ENCODE data around the gene SPAG9. TPM values are rescaled to one million over a fixed set of nuclear protein-coding genes. Genes with fewer than 3 reads are reported as not detected.

The SPAG9 gene
- total RNA-seq, 2 donors from 2014 or later, result 77.0 to 85.8 TPM

DNA sequence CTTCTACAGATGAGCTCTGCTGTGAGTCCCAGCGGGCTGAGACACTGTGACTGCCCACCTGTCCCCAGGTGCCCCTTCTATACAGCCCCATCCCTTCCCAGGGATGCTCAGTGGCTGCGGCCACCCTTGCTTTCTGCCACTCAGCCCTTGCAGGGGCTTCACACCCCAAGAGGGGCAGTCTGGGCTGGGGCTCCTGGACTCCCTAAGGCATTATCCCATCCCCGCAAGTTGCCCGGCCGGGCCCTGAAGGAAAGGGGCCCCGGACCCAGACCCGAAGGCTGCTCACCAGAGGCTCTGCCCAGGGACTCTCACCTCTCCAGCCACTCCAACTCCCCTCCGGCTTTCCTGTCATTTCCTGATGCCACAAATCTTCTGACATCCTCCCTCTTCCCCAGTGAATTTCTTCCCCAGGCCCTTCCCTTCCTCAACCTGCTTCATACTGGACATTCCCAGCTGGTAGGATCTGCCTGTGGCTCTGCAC lies 166.0 kb downstream of the SPAG9 start:
- no peak overlapping the region for H3K4me3 Mint-ChIP-seq
- no peaks in the 10 kb centered on the region for H3K27me3 Mint-ChIP-seq
- H3K36me3 Mint-ChIP-seq (ENCODE audit: low read depth), result no peaks in the 10 kb centered on the region
- DNase-seq (no peak), ATAC-seq (no peak)
- H3K9me3 ChIP-seq (ENCODE audit: control insufficient read depth, low read length, poor library complexity, severe bottlenecking), result no peaks in the 10 kb centered on the region
- no peak overlapping the region for H3K27ac Mint-ChIP-seq
- H3K4me1 Mint-ChIP-seq, result peaks cover 11% of the 10 kb centered on the region

DNA sequence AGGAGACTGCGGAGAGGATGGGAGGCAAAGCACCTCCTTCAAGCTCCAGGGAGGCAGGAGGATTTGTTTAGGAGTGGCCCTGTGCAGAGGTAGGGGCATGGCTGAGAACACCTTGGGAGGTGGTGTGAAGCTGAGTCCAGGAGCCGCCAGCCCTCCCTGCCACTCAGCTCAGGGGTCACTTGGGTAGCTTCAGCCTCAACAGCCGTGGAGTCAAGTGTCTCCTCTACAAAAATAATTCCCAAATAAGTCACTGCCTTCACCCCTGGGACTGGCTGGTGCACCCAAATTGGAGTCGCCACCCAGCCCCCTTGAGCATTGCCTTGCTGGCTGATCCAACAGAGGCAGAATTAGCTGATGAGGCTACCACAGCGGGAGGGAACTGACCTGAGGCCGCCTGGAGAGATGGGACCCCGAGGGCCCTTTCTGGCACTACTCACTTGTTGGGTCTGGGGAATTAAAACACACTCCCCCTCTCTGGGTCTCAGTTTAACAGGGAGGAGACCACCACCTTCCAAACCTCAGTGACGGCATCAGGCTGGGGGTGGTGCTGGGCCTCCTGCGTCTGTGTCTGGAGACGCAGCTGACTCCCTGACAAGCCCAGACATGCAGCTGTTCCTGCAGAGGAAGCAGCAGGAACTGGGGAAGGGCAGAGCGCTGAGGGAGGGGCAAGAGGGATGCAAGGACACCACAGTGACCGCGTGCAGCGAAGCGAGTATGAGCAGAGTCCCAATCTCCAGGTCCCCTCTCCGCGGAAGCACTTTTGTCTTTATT lies 166.7 kb downstream of the SPAG9 start:
- Mint-ChIP-seq H3K27ac (no peak overlapping the region), H3K36me3 (ENCODE audit: low read depth) (no peaks in the 10 kb centered on the region), H3K4me3 (no peak overlapping the region), H3K4me1 (peaks cover 14% of the 10 kb centered on the region), H3K27me3 (no peaks in the 10 kb centered on the region)
- H3K9me3 ChIP-seq (ENCODE audit: control insufficient read depth, low read length, poor library complexity, severe bottlenecking), result no peaks in the 10 kb centered on the region
- DNase-seq, result no peak
- ATAC-seq, result no peak

DNA sequence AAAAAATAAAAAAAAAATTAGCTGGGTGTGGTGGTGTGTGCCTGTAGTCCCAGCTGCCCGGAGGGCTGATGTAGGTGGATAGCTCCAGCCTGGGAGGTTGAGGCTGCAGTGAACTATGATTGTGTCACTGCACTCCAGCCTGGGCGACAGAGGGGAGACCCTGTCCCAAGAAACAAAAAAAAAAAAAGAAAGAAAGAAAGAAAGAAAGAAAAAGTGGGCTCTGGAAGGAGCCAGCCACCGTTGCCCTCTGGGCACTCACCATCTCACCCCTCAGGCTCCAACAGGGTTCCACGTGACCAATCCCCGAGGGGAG lies 167.2 kb downstream of the SPAG9 start:
- H3K27me3 Mint-ChIP-seq, result no peaks in the 10 kb centered on the region
- ATAC-seq, result no peak
- H3K4me3 Mint-ChIP-seq, result peak overlapping the region; percentile 47
- H3K9me3 ChIP-seq (ENCODE audit: control insufficient read depth, low read length, poor library complexity, severe bottlenecking), result no peaks in the 10 kb centered on the region
- no peaks in the 10 kb centered on the region for H3K36me3 Mint-ChIP-seq (ENCODE audit: low read depth)
- peaks cover 14% of the 10 kb centered on the region for H3K4me1 Mint-ChIP-seq
- DNase-seq, result no peak
- no peak overlapping the region for H3K27ac Mint-ChIP-seq

DNA sequence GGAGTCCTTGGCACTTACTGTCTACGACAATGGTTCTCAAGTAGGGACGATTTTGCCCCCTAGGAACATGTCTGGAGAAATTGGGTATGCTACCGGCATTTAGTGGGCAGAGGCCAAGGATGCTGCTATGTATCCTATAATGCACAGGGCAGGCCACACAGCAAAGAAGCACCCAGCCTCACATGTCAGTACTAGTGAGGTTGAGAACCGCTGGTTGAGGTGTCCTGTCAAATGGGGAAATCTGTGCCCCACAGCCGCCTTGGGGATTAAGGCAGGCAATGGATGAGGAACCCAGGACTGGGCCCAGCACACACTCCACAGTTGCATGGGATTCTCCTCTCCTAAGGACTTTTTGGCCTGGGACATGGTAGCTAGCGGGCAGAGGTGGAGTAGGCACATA lies 167.8 kb downstream of the SPAG9 start:
- Mint-ChIP-seq H3K27me3 (no peaks in the 10 kb centered on the region), H3K4me3 (no peak overlapping the region), H3K4me1 (peaks cover 14% of the 10 kb centered on the region), H3K36me3 (ENCODE audit: low read depth) (no peaks in the 10 kb centered on the region), H3K27ac (peak overlapping the region; percentile 56)
- DNase-seq, result no peak
- H3K9me3 ChIP-seq (ENCODE audit: control insufficient read depth, low read length, poor library complexity, severe bottlenecking), result no peaks in the 10 kb centered on the region
- no peak for ATAC-seq

DNA sequence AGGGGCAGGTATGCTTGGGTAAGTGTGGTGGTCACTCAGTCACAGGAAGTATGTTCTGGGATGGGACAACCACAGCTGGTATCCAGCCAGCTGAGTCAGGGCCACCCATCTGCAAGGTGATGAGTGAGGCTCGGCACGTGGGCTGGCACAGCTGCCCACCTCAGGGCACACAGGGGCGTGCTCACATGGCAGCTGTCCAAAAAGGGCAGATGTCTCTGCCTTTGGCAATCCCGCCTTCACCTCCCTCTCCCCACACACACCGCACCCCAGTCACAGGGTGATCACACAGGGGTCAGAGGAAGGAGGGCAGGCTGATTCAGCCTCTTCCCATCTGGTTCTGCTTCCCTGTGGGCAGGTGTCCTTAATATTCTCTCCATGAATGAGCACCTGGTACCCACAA lies 168.7 kb downstream of the SPAG9 start:
- no peaks in the 10 kb centered on the region for H3K36me3 Mint-ChIP-seq (ENCODE audit: low read depth)
- peak overlapping the region; percentile 56 for H3K27ac Mint-ChIP-seq
- peaks cover 14% of the 10 kb centered on the region for H3K4me1 Mint-ChIP-seq
- no peaks in the 10 kb centered on the region for H3K9me3 ChIP-seq (ENCODE audit: control insufficient read depth, low read length, poor library complexity, severe bottlenecking)
- H3K4me3 Mint-ChIP-seq, result no peak overlapping the region
- ATAC-seq, result no peak
- no peaks in the 10 kb centered on the region for H3K27me3 Mint-ChIP-seq
- DNase-seq, result no peak

DNA sequence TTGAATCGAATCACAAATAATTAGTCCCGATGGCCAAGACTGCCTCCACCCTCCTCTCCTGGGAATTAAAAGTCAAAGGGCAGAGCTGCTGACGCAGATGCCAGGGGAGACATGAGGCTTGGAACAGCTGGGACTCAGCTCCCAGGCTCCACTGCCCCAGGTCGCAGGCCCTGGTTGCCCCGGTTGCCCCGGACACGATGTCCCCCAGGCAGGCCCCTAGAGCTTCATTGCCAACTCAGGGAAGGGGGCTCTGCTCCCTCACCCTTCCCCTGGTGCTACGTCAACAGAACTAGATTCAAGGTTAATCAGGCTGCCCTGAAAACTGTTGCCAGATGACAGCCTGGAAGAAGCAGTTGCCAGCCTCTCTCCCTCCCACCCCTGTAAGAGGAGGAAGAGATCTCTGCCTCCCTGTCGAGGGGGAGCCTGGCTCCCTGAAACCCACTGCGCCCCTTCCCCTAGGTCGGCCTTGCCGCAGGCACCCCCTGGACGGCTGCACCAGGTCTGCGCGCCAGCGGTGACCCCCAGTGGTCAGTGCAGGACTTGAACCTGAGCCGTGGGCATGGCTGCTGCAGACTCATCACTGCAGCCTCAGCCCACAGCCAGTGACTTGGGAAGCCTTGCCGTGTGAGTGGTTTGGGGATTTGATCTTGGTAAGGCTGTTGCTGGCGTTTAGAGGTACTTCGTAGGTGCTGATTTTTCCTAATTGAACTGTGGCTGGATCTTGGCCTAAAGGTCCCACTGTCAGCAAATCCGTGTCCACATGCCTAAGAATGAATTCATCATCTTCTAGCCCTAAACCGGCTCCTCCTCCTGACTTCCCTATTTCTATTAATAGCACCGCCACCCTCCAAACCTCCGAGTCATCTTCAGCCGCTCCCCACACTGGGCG lies 170.4 kb downstream of the SPAG9 start:
- peak overlapping the region; percentile 54 for H3K27ac Mint-ChIP-seq
- H3K4me3 Mint-ChIP-seq, result peak overlapping the region; percentile 55
- H3K36me3 Mint-ChIP-seq (ENCODE audit: low read depth), result no peaks in the 10 kb centered on the region
- no peaks in the 10 kb centered on the region for H3K27me3 Mint-ChIP-seq
- DNase-seq (peak; percentile 33 to 48 (median 42)), ATAC-seq (peak; percentile 89)
- H3K4me1 Mint-ChIP-seq, result peaks cover 16% of the 10 kb centered on the region
- H3K9me3 ChIP-seq (ENCODE audit: control insufficient read depth, low read length, poor library complexity, severe bottlenecking), result no peaks in the 10 kb centered on the region

DNA sequence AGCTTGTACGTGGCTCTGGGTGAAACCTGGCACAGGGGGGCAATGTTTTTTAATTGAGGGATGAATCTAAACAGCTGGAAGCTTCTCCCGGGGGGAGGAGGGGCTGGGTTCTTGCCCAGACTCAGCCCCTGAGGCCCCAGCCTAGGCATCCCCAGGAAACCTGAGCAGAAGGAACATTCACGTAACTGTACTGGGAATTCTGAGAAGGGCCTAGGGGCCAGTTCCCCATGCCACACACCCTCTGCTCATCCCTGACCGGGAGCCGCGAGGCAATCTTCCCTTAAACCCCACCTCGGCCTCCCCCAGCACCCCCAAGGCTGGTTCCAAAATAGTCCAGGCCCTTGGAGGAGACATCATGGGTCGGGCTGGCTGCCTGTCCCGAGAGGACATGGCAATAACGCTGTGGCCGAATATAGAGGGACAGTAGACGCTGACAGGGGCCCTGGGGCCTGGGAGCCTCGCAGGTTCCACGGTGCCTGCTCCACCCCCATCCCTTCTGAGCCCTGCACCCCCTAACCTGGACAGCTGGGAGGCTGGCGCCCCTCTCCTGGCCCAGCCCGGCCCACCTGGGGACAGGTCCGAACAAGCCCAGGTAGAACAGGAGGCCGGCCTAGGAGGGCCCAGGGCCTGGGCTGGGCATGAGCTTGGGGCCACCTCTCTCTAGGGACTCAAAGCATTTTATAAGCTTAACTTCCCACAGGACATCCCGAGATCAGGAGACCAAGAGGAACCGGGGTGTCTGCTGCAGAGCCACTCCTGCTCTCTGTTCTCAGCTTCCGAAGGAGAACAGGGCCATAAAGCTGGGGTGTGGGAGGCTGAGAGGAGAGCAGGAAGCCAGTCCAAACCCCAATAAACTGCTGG lies 171.3 kb downstream of the SPAG9 start:
- no peaks in the 10 kb centered on the region for H3K9me3 ChIP-seq (ENCODE audit: control insufficient read depth, low read length, poor library complexity, severe bottlenecking)
- no peaks in the 10 kb centered on the region for H3K27me3 Mint-ChIP-seq
- no peak overlapping the region for H3K27ac Mint-ChIP-seq
- no peak for ATAC-seq
- no peaks in the 10 kb centered on the region for H3K36me3 Mint-ChIP-seq (ENCODE audit: low read depth)
- no peak for DNase-seq
- H3K4me1 Mint-ChIP-seq, result peaks cover 16% of the 10 kb centered on the region
- H3K4me3 Mint-ChIP-seq, result no peak overlapping the region

DNA sequence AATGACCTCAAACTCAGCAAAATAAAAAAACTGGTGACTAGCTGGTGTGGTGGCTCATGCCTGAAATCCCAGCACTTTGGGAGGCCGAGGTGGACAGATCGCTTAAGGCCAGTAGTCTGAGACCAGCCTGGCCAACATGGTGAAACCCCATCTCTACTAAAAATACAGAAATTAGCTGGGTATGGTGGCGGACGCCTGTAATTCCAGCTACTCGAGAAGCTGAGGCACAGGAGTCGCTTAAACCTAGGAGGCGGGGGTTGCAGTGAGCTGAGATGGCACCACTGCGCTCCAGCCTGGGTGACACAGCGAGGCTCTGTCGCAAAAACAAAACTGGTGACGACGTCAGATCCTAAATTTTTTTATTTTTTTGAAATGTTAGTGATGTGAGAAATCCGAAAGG lies 172.0 kb downstream of the SPAG9 start:
- no peak overlapping the region for H3K4me3 Mint-ChIP-seq
- peaks cover 16% of the 10 kb centered on the region for H3K4me1 Mint-ChIP-seq
- no peaks in the 10 kb centered on the region for H3K36me3 Mint-ChIP-seq (ENCODE audit: low read depth)
- no peak for ATAC-seq
- H3K9me3 ChIP-seq (ENCODE audit: control insufficient read depth, low read length, poor library complexity, severe bottlenecking), result no peaks in the 10 kb centered on the region
- no peak overlapping the region for H3K27ac Mint-ChIP-seq
- no peak for DNase-seq
- no peaks in the 10 kb centered on the region for H3K27me3 Mint-ChIP-seq

DNA sequence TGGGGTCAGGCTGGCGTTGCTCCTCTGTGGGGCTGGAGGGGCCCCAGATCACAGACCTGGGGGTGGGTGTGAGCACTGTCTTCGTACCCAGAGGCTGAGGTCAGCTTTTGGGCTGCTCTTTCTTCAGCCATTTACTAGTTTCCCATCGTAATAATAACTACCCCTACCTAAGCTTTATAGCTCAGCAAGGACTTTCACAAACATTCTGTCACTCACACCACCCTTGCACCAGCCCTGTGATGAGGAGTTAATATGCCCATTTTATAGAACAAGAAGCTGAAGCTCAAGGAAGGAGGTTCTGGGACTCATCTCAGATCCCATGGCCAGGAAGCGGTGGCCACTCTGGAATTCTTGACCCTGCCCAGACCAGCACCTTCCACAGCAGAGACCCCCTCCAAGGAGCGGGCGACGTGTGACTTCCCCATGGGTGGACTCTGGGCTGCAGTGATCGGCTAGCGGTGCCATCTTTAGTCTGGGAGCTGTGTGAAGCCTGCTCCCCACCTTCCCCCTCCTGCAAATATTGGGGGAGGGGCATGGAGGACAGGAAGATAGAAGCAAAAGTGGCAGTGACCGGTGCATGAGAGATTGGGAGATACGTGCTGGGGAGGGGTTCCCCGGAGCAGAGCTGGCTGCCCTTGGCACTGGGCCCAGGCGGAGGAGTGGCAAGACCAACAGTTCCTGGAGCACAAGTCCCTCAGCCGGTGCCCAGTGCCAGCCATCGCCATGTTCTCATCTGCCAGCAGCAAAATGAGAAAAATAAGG lies 172.7 kb downstream of the SPAG9 start:
- ATAC-seq (no peak), DNase-seq (no peak)
- H3K36me3 Mint-ChIP-seq (ENCODE audit: low read depth), result no peaks in the 10 kb centered on the region
- H3K27me3 Mint-ChIP-seq, result no peaks in the 10 kb centered on the region
- peak overlapping the region; percentile 72 for H3K27ac Mint-ChIP-seq
- peak overlapping the region; percentile 39 for H3K4me3 Mint-ChIP-seq
- peaks cover 20% of the 10 kb centered on the region for H3K4me1 Mint-ChIP-seq
- H3K9me3 ChIP-seq (ENCODE audit: control insufficient read depth, low read length, poor library complexity, severe bottlenecking), result no peaks in the 10 kb centered on the region

DNA sequence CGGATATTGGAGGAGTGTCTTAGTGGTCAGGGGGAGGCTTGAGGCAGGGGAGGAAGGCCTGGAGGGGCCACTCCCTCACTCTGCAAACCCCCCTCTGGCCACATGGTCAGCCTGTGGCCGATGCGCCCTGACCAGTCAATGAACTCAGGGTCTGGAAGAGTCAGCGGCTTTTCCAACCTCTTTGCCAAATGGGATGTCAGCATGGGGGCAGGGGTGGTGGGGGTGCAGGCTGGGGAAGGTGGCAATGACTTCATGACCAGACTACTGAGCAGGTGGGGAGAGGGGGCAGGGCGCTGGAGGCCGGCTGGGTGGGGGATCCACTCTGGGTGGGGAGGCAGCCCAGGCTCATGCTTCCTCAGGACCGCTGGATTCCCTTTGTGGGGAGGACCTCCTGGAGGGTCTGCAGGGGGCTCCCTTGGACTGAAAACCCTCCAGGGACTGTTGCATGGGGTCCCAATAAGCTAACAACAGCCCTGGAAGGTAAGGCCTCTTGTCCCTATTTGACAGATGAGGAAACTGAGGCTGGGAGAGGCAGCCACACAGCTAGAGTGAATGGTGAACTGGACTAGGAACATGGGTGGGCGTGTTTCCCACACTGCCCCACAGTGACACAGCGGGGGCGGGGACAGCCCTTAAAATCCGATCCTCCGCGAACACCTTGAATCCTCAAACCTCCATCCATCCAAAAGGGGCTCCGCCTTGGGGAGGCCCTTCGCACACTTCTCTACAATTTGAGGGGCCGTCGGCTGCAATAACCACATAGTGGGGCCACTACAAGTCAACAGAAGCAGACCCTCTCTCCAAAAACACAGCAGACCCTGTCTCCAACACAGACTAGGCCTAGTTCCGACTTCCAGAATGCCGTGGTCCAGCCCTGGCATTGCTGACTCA lies 173.5 kb downstream of the SPAG9 start:
- Mint-ChIP-seq H3K36me3 (ENCODE audit: low read depth) (no peaks in the 10 kb centered on the region), H3K4me3 (no peak overlapping the region), H3K27me3 (no peaks in the 10 kb centered on the region), H3K27ac (peak overlapping the region; percentile 72), H3K4me1 (peaks cover 28% of the 10 kb centered on the region)
- no peak for ATAC-seq
- H3K9me3 ChIP-seq (ENCODE audit: control insufficient read depth, low read length, poor library complexity, severe bottlenecking), result no peaks in the 10 kb centered on the region
- no peak for DNase-seq

DNA sequence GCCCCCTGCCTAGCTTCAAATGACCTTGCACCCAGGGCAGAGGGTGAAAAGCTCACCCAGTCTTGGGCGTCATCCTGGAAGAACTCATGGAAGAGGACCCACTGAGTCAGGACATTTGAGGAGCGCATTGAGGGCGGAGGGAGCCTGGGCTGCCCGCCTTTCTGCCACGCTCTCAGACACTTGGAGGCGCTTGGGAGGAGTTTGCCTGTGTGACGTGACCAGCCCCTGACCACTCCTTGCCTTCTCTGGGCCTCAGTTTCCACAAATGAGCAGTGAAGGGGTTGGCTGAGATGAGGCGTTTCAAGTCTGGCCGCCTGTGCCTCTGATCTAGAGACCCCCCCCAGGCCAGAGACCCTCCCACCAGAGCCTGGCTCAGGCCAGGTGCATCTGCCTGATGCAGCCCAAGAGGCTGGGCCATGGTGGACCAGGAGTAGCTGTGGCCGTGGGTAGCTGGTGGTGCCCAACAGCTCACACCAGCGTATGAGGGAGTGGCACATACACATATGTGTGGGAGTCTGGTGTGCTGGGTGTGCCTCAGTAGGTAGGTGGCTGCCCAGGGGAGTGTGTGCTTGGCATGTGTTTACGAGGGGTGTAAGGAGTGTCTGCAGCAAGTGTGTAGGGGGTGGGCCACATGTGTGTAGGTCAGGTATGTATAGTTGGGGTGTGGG lies 174.3 kb downstream of the SPAG9 start:
- no peaks in the 10 kb centered on the region for H3K9me3 ChIP-seq (ENCODE audit: control insufficient read depth, low read length, poor library complexity, severe bottlenecking)
- Mint-ChIP-seq H3K27ac (peak overlapping the region; percentile 81), H3K4me1 (peaks cover 30% of the 10 kb centered on the region), H3K4me3 (no peak overlapping the region), H3K36me3 (ENCODE audit: low read depth) (no peaks in the 10 kb centered on the region), H3K27me3 (no peaks in the 10 kb centered on the region)
- ATAC-seq (no peak), DNase-seq (no peak)
